HepG2 (cell line): ENCODE results near the gene CRMP1. TPM values are rescaled to one million over a fixed set of nuclear protein-coding genes. Genes with fewer than 3 reads are reported as not detected.

Experiments
- ATAC-seq: fragments of 200-7000 bp; cut with Tn5 transposase; 3 replicates; pipeline ENCODE4 v1.9.1; 2020; ENCODE audit warnings: mild to moderate bottlenecking, moderate library complexity
- BruUV-seq: library from RNA; stranded (reverse); fragments of 400-500 nt; replicated peaks from 2 replicates; lab custom pipeline; 2021; lab: Mats Ljungman, UMichigan
- CTCF ChIA-PET: fragments of 300-600 bp; formaldehyde crosslinking; extraction: SDS; loops from one replicate; lab custom pipeline; 2021; ENCODE audit warnings: low total read pairs, inconsistent platforms, low intra/inter-chr PET ratio; lab: Yijun Ruan, JAX
- POLR2A ChIA-PET: fragments of 350-600 bp; sonication (Branson Sonifier 250); formaldehyde crosslinking; loops from one replicate; lab custom pipeline; 2020; ENCODE audit warnings: antibody characterized with exemption, inconsistent platforms; lab: Yijun Ruan, JAX
- DNase-seq: peaks from one replicate; pipeline ENCODE4 v3.0.0-alpha.2; 2015; ENCODE audit warnings: low spot score
- FAIRE-seq: peaks from 3 replicates; lab custom pipeline; 2011; peaks lifted over from hg19 to GRCh38; lab: Jason Lieb, UNC
- H2AFZ ChIP-seq: one replicate; pipeline ENCODE4 v1.6.1; 2011; ENCODE audit warnings: low read length, inconsistent platforms
- H3K27ac ChIP-seq: fragments of 300-600 bp; 3 replicates; pipeline ENCODE4 v1.8.0; 2011; ENCODE audit warnings: mixed run types, mild to moderate bottlenecking, mixed read lengths, low read length, inconsistent platforms; ENCODE audit not compliant: insufficient read depth; ENCODE audit errors: extremely low read length
- H3K27me3 ChIP-seq, 2 experiments: fragments of 200-600 bp in 1 of 2; 2 replicates in 1 of 2; 3 replicates in 1 of 2; pipeline versions ENCODE4 v1.6.0 to v1.8.0; 2011; ENCODE audit warnings: low read length in 2 of 2, mild to moderate bottlenecking in 2 of 2, moderate library complexity in 2 of 2, inconsistent platforms in 1 of 2; ENCODE audit not compliant: insufficient read depth in 2 of 2, control insufficient read depth in 1 of 2
- H3K36me3 ChIP-seq, 2 experiments: fragments of 200-600 bp in 1 of 2; replicated peaks in 1 of 2; 2 replicates in 1 of 2; 3 replicates in 1 of 2; pipeline versions ENCODE4 v1.5.1 to v1.8.0; 2011; ENCODE audit warnings: low read length in 2 of 2, inconsistent platforms in 1 of 2; ENCODE audit not compliant: insufficient read depth in 2 of 2, control insufficient read depth in 1 of 2
- H3K4me1 ChIP-seq: 2 replicates; pipeline ENCODE4 v1.5.1; 2012; ENCODE audit warnings: low read length, inconsistent platforms; ENCODE audit not compliant: insufficient read depth
- H3K4me2 ChIP-seq: 2 replicates; pipeline ENCODE4 v1.6.0; 2011; ENCODE audit warnings: low read depth, low read length, inconsistent platforms
- H3K4me3 ChIP-seq, 3 experiments: fragments of 200-600 bp in 1 of 3; sonication (generic), shearing (Covaris generic) in 1 of 3; replicated peaks in 1 of 3; 2 replicates each; pipeline ENCODE4 v1.5.1; 2011 to 2016; ENCODE audit warnings: low read length in 3 of 3, inconsistent platforms in 2 of 3, low read depth in 2 of 3, mild to moderate bottlenecking in 2 of 3, control low read depth in 1 of 3, mixed read lengths in 1 of 3; ENCODE audit not compliant: insufficient read depth in 1 of 3
- H3K79me2 ChIP-seq: one replicate; pipeline ENCODE4 v1.6.1; 2011; ENCODE audit warnings: low read length, inconsistent platforms; ENCODE audit not compliant: insufficient read depth
- H3K9ac ChIP-seq: 2 replicates; pipeline ENCODE4 v1.6.0; 2011; ENCODE audit warnings: mild to moderate bottlenecking, low read depth, low read length, inconsistent platforms; ENCODE audit not compliant: insufficient read depth
- H3K9me3 ChIP-seq: 2 replicates; pipeline ENCODE4 v1.5.1; 2012; ENCODE audit warnings: mild to moderate bottlenecking, low read length
- H4K20me1 ChIP-seq: 2 replicates; pipeline ENCODE4 v1.6.0; 2011; ENCODE audit warnings: inconsistent platforms, mild to moderate bottlenecking, low read length, moderate library complexity; ENCODE audit not compliant: insufficient read depth
- ATF7 ChIP-seq, 2 experiments: fragments of 450-650 bp in 1 of 2; sonication (generic) in 1 of 2; formaldehyde crosslinking in 1 of 2; IDR thresholded peaks; 2 replicates each; pipeline versions ENCODE4 v1.4.0 to v1.6.1; 2016 to 2020; ENCODE audit warnings: antibody characterized with exemption in 1 of 2, mild to moderate bottlenecking in 1 of 2, missing genetic modification reagents in 1 of 2
- EEA1 ChIP-seq: sonication (generic); formaldehyde crosslinking; IDR thresholded peaks from 2 replicates; pipeline ENCODE4 v1.5.1; 2020; ENCODE audit warnings: mild to moderate bottlenecking, missing genetic modification reagents, borderline replicate concordance
- FOXO1 ChIP-seq: sonication (generic); formaldehyde crosslinking; IDR thresholded peaks from 2 replicates; pipeline ENCODE4 v1.4.0; 2020; ENCODE audit warnings: missing genetic modification reagents
- NR2C2 ChIP-seq: sonication (generic); formaldehyde crosslinking; IDR thresholded peaks from 2 replicates; pipeline ENCODE4 v1.4.0; 2020; ENCODE audit warnings: missing genetic modification reagents, mild to moderate bottlenecking, moderate library complexity, borderline replicate concordance
- PAF1 ChIP-seq: IDR thresholded peaks from 2 replicates; pipeline ENCODE4 v1.6.1; 2016; ENCODE audit warnings: missing genetic modification reagents, missing compliant biosample characterization
- POGK ChIP-seq: sonication (generic); formaldehyde crosslinking; conservative IDR thresholded peaks from 2 replicates; pipeline ENCODE4 v1.8.0; 2022; ENCODE audit warnings: mild to moderate bottlenecking, moderate library complexity, missing genetic modification reagents
- ZNF253 ChIP-seq: sonication (generic); formaldehyde crosslinking; IDR thresholded peaks from 2 replicates; pipeline ENCODE4 v1.8.0; 2022; ENCODE audit warnings: mild to moderate bottlenecking, missing genetic modification reagents, borderline replicate concordance
- ZNF326 ChIP-seq: sonication (generic); formaldehyde crosslinking; IDR thresholded peaks from 2 replicates; pipeline ENCODE4 v1.4.0; 2020; ENCODE audit warnings: missing genetic modification reagents, borderline replicate concordance
- WGBS: methylation state at CpG from one replicate; pipeline ENCODE4 v1.1.6; 2017; ENCODE audit warnings: low lambda C conversion rate; 5-methylcytosine and 5-hydroxymethylcytosine counted together
- in situ Hi-C: cut with HindIII; loops from 2 replicates; pipeline ENCODE4 v1.10.0; 2017; ENCODE audit warnings: low pct_unique_long_range_greater_than_20kb; ENCODE audit not compliant: extremely low pct_ligation_motif_present
- intact Hi-C: fragments of 100-400 bp; cut with micrococcal nuclease; formaldehyde crosslinking; loops from one replicate; pipeline ENCODE4 v1.10.0; 2022; ENCODE audit not compliant: unreplicated experiment
- polyA plus RNA-seq, 8 experiments: library from polyadenylated mRNA; depleted of rRNA in 3 of 8; stranded (reverse) in 7 of 8; unstranded in 1 of 8; fragments of >200 nt; fragmentation: Illumina TruSeq in 4 of 8; extraction: Trizol in 4 of 8; gene quantifications; 2 replicates each; pipeline versions ENCODE4 v1.2.1 to v1.2.3, GENCODE V29; 2011 to 2016; ENCODE audit warnings: low read depth in 4 of 8, missing spikeins in 1 of 8, mixed read lengths in 1 of 8; ENCODE audit not compliant: insufficient read depth in 1 of 8
- total RNA-seq, 5 experiments: library from RNA; depleted of rRNA; stranded (reverse); fragments of >200 nt; fragmentation: Illumina TruSeq; extraction: Trizol; gene quantifications; 2 replicates each; pipeline ENCODE4 v1.2.3, GENCODE V29; 2016; ENCODE audit warnings: low read depth in 1 of 5
- TF ChIP-seq, protein P1 (sequence below): sonication (generic); formaldehyde crosslinking; IDR thresholded peaks from 2 replicates; pipeline ENCODE4 v1.4.0; 2020; ENCODE audit warnings: low read depth, missing genetic modification reagents
- TF ChIP-seq, protein P2 (sequence below): sonication (generic); formaldehyde crosslinking; IDR thresholded peaks from 2 replicates; pipeline ENCODE4 v1.4.0; 2020; ENCODE audit warnings: missing genetic modification reagents, mild to moderate bottlenecking, borderline replicate concordance
- TF ChIP-seq, protein P3 (sequence below): sonication (generic); formaldehyde crosslinking; IDR thresholded peaks from 2 replicates; pipeline ENCODE4 v1.5.0; 2020; ENCODE audit warnings: missing genetic modification reagents

CRMP1 gene
- total and polyA plus RNA-seq, 2 of the 13 experiments (the other 11 are each of a cell fraction or from before 2014, with no cell fraction given) = not detected

GRCh38 chr4:5887011-5887360 is 5.9 kb downstream of the CRMP1 start (continued):
- TF ChIP-seq, protein P1, sequence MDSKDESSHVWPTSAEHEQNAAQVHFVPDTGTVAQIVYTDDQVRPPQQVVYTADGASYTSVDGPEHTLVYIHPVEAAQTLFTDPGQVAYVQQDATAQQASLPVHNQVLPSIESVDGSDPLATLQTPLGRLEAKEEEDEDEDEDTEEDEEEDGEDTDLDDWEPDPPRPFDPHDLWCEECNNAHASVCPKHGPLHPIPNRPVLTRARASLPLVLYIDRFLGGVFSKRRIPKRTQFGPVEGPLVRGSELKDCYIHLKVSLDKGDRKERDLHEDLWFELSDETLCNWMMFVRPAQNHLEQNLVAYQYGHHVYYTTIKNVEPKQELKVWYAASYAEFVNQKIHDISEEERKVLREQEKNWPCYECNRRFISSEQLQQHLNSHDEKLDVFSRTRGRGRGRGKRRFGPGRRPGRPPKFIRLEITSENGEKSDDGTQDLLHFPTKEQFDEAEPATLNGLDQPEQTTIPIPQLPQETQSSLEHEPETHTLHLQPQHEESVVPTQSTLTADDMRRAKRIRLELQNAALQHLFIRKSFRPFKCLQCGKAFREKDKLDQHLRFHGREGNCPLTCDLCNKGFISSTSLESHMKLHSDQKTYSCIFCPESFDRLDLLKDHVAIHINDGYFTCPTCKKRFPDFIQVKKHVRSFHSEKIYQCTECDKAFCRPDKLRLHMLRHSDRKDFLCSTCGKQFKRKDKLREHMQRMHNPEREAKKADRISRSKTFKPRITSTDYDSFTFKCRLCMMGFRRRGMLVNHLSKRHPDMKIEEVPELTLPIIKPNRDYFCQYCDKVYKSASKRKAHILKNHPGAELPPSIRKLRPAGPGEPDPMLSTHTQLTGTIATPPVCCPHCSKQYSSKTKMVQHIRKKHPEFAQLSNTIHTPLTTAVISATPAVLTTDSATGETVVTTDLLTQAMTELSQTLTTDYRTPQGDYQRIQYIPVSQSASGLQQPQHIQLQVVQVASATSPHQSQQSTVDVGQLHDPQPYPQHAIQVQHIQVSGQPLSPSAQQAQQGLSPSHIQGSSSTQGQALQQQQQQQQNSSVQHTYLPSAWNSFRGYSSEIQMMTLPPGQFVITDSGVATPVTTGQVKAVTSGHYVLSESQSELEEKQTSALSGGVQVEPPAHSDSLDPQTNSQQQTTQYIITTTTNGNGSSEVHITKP (CRISPR knock-in tag) = no peak
- no peak for TF ChIP-seq ZNF326 (CRISPR knock-in tag)
- TF ChIP-seq FOXO1 (CRISPR knock-in tag) = no peak
- no peak for TF ChIP-seq POGK
- TF ChIP-seq, all 625 proteins: peak for 0

- POLR2A ChIA-PET = no interaction called here
- H3K9ac ChIP-seq = no peak overlapping the region
- no peak overlapping the region for H3K4me3 ChIP-seq
- no peaks in the 10 kb centered on the region for H3K4me1 ChIP-seq
- 9% methylated on average over 3 of the region's 3 CpGs for WGBS
- FAIRE-seq (no peak), ATAC-seq (no peak), DNase-seq (no peak)
- intact Hi-C loops = no loop called here
- H3K27ac ChIP-seq = no peak overlapping the region
- H3K9me3 ChIP-seq = no peaks in the 10 kb centered on the region
- no TSS peak for BruUV-seq
- no peaks in the 10 kb centered on the region for H3K36me3 ChIP-seq
- CTCF ChIA-PET = no interaction called here
- in situ Hi-C loops = no loop called here
- H3K4me2 ChIP-seq = no peak overlapping the region
- no peak overlapping the region for H2AFZ ChIP-seq
- peaks cover 5 to 22% of the 10 kb centered on the region in 2 experiments; a peak in 4 of 5 replicates for H3K27me3 ChIP-seq
- peaks cover 4% of the 10 kb centered on the region; the same call in 1 of the 2 replicates for H4K20me1 ChIP-seq
- no peaks in the 10 kb centered on the region for H3K79me2 ChIP-seq
- TF ChIP-seq PAF1 (no peak), EEA1 (CRISPR knock-in tag) (no peak), ATF7 (IDR thresholded peaks at IDR 0.05) (no peak), ATF7 (CRISPR knock-in tag; IDR thresholded peaks at IDR 0.05) (no peak), NR2C2 (CRISPR knock-in tag) (no peak), ZNF253 (CRISPR knock-in tag) (no peak)
- TF ChIP-seq, protein P2, sequence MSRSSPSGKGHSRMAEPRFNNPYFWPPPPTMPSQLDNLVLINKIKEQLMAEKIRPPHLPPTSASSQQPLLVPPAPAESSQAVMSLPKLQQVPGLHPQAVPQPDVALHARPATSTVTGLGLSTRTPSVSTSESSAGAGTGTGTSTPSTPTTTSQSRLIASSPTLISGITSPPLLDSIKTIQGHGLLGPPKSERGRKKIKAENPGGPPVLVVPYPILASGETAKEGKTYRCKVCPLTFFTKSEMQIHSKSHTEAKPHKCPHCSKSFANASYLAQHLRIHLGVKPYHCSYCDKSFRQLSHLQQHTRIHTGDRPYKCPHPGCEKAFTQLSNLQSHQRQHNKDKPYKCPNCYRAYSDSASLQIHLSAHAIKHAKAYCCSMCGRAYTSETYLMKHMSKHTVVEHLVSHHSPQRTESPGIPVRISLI = no peak
- TF ChIP-seq, protein P3, sequence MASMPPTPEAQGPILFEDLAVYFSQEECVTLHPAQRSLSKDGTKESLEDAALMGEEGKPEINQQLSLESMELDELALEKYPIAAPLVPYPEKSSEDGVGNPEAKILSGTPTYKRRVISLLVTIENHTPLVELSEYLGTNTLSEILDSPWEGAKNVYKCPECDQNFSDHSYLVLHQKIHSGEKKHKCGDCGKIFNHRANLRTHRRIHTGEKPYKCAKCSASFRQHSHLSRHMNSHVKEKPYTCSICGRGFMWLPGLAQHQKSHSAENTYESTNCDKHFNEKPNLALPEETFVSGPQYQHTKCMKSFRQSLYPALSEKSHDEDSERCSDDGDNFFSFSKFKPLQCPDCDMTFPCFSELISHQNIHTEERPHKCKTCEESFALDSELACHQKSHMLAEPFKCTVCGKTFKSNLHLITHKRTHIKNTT (CRISPR knock-in tag) = no peak
These were observed 7.2 kb downstream of the CRMP1 start for GRCh38 chr4:5885733-5886132.
